OCI-LY7 (cell line): Measurements from ENCODE around the gene SLC5A5.

Experiments used
- EZH2phosphoT487 ChIP-seq: fragments of 200-600 bp; sonication (generic); IDR thresholded peaks from 2 replicates; pipeline ENCODE4 v1.6.1; 2018; ENCODE audit warnings: low read depth, borderline replicate concordance, mild to moderate bottlenecking, mixed run types, antibody characterized with exemption, low read length, moderate library complexity, mixed read lengths
- TF ChIP-seq, protein P1 (sequence below): fragments of 200-600 bp; sonication (generic); conservative IDR thresholded peaks from 2 replicates; pipeline ENCODE4 v1.5.1; 2014; ENCODE audit warnings: mild to moderate bottlenecking, antibody characterized with exemption, low read length, moderate library complexity, mixed read lengths

DNA sequence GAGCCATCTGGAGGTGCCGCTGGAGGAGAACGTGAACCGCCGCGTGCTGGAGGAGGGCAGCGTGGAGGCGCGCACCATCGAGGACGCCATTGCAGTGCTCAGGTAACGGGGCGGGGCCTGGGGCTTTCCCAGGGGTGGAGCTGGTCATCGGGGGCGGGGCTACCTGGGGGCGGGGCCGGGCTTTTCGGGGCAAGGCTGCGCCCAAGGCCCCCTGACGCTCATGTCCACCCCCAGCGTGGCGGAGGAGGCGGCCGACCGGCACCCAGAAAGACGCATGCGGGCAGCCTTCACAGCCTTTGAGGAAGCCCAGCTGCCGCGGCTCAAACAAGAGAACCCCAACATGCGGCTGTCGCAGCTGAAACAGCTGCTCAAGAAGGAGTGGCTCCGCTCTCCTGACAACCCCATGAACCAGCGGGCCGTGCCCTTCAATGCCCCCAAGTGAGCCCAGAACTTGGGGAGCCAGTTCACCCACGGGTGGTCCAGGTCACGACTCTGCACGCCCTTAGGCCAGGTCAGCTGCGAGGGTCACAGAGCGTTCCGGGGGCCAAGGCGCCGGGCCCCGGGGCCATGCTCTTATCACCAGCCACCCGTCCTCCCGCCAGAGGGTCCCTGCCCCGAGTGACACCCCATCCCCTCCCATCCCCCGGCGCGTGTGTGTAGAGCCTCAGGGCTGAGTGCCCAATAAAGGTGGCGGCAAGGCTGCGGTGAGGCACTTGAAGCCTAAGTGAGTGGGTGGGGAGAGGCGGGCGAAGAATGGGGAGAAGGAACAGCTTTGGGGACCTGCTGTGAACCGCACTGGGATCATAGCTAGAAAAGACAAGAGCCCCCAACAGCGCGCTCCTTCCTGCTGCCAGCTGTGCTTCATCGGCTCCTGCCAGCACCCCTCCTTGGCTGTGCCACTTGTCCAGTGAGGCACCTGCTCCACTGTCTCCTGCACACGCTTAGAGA lies 71.8 kb downstream of the SLC5A5 start:
- TF ChIP-seq, protein P1, sequence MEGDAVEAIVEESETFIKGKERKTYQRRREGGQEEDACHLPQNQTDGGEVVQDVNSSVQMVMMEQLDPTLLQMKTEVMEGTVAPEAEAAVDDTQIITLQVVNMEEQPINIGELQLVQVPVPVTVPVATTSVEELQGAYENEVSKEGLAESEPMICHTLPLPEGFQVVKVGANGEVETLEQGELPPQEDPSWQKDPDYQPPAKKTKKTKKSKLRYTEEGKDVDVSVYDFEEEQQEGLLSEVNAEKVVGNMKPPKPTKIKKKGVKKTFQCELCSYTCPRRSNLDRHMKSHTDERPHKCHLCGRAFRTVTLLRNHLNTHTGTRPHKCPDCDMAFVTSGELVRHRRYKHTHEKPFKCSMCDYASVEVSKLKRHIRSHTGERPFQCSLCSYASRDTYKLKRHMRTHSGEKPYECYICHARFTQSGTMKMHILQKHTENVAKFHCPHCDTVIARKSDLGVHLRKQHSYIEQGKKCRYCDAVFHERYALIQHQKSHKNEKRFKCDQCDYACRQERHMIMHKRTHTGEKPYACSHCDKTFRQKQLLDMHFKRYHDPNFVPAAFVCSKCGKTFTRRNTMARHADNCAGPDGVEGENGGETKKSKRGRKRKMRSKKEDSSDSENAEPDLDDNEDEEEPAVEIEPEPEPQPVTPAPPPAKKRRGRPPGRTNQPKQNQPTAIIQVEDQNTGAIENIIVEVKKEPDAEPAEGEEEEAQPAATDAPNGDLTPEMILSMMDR, result no peak
- no peak for TF ChIP-seq EZH2phosphoT487
